HG03196 (cell line): ENCODE data around the gene ERFE.

Experiments used
- ATAC-seq: cut with Tn5 transposase; IDR thresholded peaks from one replicate; pipeline ENCODE4 v1.9.1; 2021; ENCODE audit not compliant: unreplicated experiment

Gene ERFE

DNA sequence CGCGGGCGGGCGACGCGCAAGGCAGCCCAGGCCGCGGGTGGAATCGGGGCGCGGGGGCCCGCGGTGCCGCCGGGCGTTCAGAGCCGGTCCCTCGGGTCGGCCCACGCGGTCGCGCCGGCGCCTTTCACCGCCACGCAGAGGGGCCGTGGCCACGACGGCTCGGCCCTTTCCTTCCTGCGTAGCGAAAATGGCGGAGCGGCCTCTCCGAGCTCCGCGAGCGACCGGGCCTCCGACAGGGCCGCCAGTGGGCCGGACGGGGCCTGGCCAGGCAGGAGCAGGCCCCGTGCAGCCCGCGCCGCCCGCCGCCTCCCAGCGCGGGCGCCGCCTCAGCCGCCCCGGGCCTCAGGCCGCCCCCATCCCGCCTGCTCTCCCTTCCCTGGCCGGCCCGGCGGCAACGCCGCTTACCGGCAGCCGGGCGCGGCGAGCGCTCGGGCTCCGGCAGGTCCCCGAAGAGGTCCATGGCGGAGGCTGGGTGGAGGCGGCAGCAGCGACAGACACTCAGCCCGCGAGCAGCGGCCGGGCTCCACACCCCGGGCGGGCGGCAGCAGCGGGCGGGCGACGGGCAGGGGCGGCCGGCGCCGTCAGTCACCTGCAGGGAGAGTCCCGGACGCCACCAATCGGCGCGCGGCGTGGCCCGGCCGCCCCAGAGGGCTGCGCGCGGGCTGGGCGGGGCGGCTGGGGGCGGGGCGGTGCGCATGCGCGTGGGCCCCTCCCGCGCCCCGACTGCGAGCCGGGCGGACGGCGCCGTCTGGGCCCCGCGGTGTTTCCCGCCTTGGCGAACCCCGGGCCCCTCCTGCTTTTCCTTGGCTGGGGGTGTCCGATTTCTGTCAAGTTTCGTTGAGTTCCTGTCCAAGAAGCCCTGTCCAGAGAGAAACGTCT, 44.6 kb downstream of the ERFE start, which contains the start of gene ILKAP:
TSS of gene ILKAP (minus strand) at position 602 of the 879 bp plus-strand sequence. CDS start at position 460, 142 bp downstream.
- ATAC-seq, result peak; percentile 95

DNA sequence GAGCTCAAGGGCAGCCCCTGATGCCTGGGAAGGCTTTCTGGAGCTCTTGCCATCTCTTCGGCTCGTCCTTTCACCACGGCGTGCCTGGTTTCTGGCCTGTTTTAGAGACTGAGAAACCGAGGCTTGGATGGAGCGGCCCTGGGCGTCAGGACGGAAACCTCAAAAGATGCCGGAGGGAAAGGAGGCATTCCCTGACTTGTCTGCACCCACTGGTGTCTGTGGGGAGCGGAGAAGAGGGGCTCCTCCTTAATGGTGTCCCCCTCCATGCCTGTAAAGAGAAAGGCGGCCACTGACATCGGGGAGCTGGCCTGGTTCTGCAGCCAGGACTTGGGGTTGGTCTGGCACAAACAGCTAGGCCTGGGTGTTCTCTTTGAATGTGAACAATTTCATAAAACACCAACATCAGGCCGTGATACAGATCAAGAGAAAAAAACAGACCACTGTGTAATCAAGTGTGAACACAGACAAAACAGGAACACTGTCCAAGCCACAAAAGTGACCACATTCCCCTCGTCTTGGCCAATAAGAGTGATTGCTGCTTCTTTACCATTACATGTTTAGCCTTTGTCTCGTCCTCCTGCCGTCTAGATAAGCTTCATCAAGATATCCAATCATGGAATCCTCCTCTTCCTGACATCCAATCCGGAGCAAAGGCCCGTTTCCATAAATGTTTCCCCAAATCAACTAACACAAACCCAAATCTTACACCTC, 45.4 kb downstream of the ERFE start:
- ATAC-seq, result peak; percentile 6

DNA sequence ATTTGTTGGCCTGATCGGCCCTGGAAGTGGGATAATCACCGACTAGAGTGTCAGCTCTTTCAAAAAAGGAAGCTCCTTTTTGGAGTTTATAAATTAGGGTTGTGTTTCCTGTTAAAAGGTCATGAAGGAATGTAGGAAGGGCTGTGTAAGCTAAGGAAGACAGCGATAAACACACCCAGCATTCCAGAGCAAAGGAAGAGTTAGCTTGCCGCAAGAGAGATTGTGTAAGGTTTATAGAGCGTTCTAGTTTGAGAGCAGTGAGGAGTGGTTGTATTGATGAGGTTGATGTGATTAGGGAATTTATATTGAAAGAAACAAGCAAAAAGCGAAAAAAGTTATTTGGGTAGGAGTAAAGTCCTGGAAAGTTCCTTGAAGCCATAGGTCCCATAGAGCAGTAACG, 48.2 kb downstream of the ERFE start:
- ATAC-seq, result no peak

DNA sequence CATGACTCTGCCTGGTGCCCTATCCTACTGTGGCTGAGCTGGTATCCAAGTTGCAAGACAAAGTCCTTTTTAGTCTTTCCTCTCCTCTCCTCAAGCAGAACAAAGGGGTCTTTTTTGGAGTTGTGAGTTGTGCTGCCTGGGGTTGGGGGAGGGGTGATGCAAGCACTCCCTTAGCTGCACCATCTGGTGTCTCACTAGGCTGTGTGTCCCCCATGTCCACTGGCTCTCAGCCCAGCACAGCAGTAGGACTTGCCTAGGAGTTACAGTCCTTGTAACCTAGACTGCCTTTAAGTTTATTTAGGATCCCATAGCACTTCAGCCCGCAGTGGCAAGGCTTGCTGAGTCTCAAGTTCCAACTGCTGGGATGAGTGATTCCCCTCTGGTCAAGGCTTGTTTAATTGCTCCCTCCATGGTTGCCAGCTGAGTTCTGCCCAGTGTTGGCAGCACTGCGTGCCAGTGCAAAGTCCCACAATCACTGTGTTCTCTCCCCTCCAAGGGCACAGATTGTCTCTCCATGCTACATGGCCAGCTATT, 57.9 kb downstream of the ERFE start:
- no peak for ATAC-seq
